Esophagus muscularis mucosa (tissue), 3 donors: ENCODE results near the gene PSPH.

Source experiments
- CTCF ChIP-seq, 3 experiments: fragments of 200-600 bp in 2 of 3; fragments of 450-650 bp in 1 of 3; sonication (generic) in 2 of 3; IDR thresholded peaks; one replicate each; pipeline ENCODE4 v1.5.1; 2017 to 2019; ENCODE audit warnings: antibody characterized with exemption in 3 of 3, mild to moderate bottlenecking in 2 of 3, moderate library complexity in 1 of 3
- EP300 ChIP-seq: sonication (generic); formaldehyde crosslinking; IDR thresholded peaks from one replicate; pipeline ENCODE4 v1.6.1; 2017; ENCODE audit warnings: antibody characterized with exemption

- TF ChIP-seq CTCF (IDR thresholded peaks at IDR 0.05), result no peak
- no peak for TF ChIP-seq EP300
These were observed 10.5 kb downstream of the PSPH start for GRCh38 chr7:56040730-56041129.
